Measurements from ENCODE around the gene SAMHD1. TPM values are rescaled to one million over a fixed set of nuclear protein-coding genes. Genes with fewer than 3 reads are reported as not detected.
A peak's percentile ranks its signal among the peaks of the same experiment; 100 is the strongest.
"Not testable (repeated sequence)": the region's sequence is repeated elsewhere in the genome, so short reads cannot be mapped to it uniquely, and the experiment has no call there.

SAMHD1 gene
- total RNA-seq, 2 experiments from 2014 or later = 10.6 to 20.8 TPM

DNA sequence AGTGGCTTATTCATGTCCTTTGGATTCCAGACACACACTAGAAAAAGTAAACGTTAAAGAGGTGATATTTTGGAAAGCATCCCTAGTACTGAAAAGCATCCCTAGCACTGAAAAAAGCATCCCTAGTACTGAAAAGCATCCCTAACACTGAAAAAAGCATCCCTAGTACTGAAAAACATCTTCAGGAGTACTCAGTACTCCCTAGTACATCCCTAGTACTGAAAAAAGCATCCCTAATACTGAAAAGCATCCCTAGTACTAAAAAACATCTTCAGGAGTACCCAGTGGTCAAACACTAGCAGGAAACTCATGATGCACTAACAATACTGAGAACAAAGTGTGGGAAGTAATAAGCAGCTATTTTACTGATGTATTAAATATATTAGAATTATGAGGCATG lies 45.6 kb upstream of the SAMHD1 start:
- Histone ChIP-seq H3K4me1 (ENCODE audit: insufficient read depth, low read length, poor library complexity, severe bottlenecking) (no peaks in the 10 kb centered on the region), H3K4me3 (ENCODE audit: low read depth, low read length, poor library complexity, severe bottlenecking) (no peak overlapping the region), H3K27ac (ENCODE audit: low read depth, low read length, poor library complexity, severe bottlenecking) (no peak overlapping the region), H3K9me2 (ENCODE audit: insufficient read depth, low read length) (no peaks in the 10 kb centered on the region), H3K79me2 (ENCODE audit: insufficient read depth, low read depth, low read length) (no peaks in the 10 kb centered on the region), H3K36me3 (ENCODE audit: insufficient read depth, low read length) (peaks cover 57% of the 10 kb centered on the region), H3K4me2 (ENCODE audit: low read length) (no peak overlapping the region), H4K20me1 (ENCODE audit: insufficient read depth, low read length) (no peaks in the 10 kb centered on the region), H2AFZ (ENCODE audit: low read length) (no peak overlapping the region), H3K9me3 (ENCODE audit: low read length) (0 out of 2 replicates have a peak, but pooled peaks cover 7% of the 10 kb centered on the region)
- TF ChIP-seq EZH2phosphoT487 (IDR thresholded peaks at IDR 0.05; ENCODE audit: borderline replicate concordance, low read depth, low read length) = no peak
- TF ChIP-seq, protein P1, sequence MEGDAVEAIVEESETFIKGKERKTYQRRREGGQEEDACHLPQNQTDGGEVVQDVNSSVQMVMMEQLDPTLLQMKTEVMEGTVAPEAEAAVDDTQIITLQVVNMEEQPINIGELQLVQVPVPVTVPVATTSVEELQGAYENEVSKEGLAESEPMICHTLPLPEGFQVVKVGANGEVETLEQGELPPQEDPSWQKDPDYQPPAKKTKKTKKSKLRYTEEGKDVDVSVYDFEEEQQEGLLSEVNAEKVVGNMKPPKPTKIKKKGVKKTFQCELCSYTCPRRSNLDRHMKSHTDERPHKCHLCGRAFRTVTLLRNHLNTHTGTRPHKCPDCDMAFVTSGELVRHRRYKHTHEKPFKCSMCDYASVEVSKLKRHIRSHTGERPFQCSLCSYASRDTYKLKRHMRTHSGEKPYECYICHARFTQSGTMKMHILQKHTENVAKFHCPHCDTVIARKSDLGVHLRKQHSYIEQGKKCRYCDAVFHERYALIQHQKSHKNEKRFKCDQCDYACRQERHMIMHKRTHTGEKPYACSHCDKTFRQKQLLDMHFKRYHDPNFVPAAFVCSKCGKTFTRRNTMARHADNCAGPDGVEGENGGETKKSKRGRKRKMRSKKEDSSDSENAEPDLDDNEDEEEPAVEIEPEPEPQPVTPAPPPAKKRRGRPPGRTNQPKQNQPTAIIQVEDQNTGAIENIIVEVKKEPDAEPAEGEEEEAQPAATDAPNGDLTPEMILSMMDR (conservative IDR thresholded peaks at IDR 0.05; ENCODE audit: low read length) = no peak
- intact Hi-C loops (cut with micrococcal nuclease; ENCODE audit: unreplicated experiment) = no loop called here
- BruUV-seq (replicated peaks) = no TSS peak
- ChIA-PET POLR2A (interaction anchor here (0.6 kb wide), 1 partner anchor 1588 kb away, joined by 4 read pairs; no protein-coding TSS in a partner anchor), CTCF (ENCODE audit: unreplicated experiment) (no interaction called here)
- no peak for DNase-seq (ENCODE audit: low spot score)

DNA sequence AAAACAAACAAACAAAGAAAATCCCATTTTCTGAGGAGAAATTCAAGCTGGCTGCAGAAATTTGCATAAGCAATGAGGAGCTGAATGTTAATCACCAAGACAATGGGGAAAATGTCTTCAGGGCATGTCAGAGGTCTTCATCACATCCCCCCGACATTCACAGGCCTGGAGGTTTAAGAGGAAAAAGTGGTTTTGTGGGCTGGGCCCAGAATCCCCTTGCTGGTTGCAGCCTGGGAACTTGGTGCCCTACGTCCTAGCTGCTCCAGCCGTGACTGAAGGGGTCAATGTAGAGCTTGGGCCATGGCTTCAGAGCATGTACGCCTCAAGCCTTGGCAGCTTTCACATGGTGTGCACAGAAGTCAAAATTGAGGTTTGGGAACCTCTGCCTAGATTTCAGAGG lies 42.7 kb upstream of the SAMHD1 start:
- intact Hi-C loops (cut with micrococcal nuclease; ENCODE audit: unreplicated experiment); CTCF ChIA-PET (ENCODE audit: unreplicated experiment); H4K20me1 ChIP-seq (ENCODE audit: insufficient read depth, low read length); H2AFZ ChIP-seq (ENCODE audit: low read length); H3K9me2 ChIP-seq (ENCODE audit: insufficient read depth, low read length); H3K4me2 ChIP-seq (ENCODE audit: low read length); DNase-seq (ENCODE audit: low spot score); H3K27ac ChIP-seq (ENCODE audit: low read depth, low read length, poor library complexity, severe bottlenecking); H3K79me2 ChIP-seq (ENCODE audit: insufficient read depth, low read depth, low read length); H3K4me1 ChIP-seq (ENCODE audit: insufficient read depth, low read length, poor library complexity, severe bottlenecking); H3K4me3 ChIP-seq (ENCODE audit: low read depth, low read length, poor library complexity, severe bottlenecking); POLR2A ChIA-PET; BruUV-seq (replicated peaks); H3K9me3 ChIP-seq (ENCODE audit: low read length): not testable (repeated sequence)
- H3K36me3 ChIP-seq (ENCODE audit: insufficient read depth, low read length) = peaks cover 51% of the 10 kb centered on the region

DNA sequence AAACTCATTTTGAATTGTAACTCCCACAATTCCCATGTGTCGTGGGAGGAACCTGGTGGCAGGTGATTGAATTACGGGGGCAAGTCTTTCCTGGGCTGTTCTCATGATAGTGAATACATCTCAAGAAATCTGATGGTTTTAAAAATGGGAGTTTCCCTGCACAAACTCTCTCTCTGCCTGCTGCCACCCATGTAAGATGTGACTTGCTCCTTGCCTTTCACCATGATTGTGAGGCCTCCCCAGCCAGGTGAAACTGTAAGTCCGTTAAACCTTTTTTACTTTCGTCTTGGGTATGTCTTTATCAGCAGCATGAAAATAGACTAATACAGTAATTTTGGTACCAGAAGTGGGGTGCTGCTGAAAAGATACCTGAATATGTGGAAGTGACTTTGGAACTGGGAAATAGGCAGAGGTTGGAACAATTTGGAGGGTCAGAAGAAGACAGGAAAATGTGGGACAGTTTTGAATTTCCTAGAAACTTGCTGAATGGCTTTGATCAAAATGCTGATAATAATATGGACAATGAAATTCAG lies 41.4 kb upstream of the SAMHD1 start:
- Histone ChIP-seq H3K9me3 (ENCODE audit: low read length) (0 out of 2 replicates have a peak, but pooled peaks cover 7% of the 10 kb centered on the region), H3K4me1 (ENCODE audit: insufficient read depth, low read length, poor library complexity, severe bottlenecking) (peaks cover 13% of the 10 kb centered on the region), H3K36me3 (ENCODE audit: insufficient read depth, low read length) (peaks cover 39% of the 10 kb centered on the region), H3K4me2 (ENCODE audit: low read length) (no peak overlapping the region), H2AFZ (ENCODE audit: low read length) (no peak overlapping the region), H4K20me1 (ENCODE audit: insufficient read depth, low read length) (no peaks in the 10 kb centered on the region), H3K4me3 (ENCODE audit: low read depth, low read length, poor library complexity, severe bottlenecking) (no peak overlapping the region), H3K79me2 (ENCODE audit: insufficient read depth, low read depth, low read length) (no peaks in the 10 kb centered on the region), H3K9me2 (ENCODE audit: insufficient read depth, low read length) (no peaks in the 10 kb centered on the region), H3K27ac (ENCODE audit: low read depth, low read length, poor library complexity, severe bottlenecking) (no peak overlapping the region)
- BruUV-seq (replicated peaks) = TSS peak; percentile 34
- intact Hi-C loops (cut with micrococcal nuclease; ENCODE audit: unreplicated experiment) = no loop called here
- ChIA-PET CTCF (ENCODE audit: unreplicated experiment) (no interaction called here), POLR2A (no interaction called here)
- TF ChIP-seq, protein P1 (conservative IDR thresholded peaks at IDR 0.05; ENCODE audit: low read length) = no peak
- TF ChIP-seq EZH2phosphoT487 (IDR thresholded peaks at IDR 0.05; ENCODE audit: borderline replicate concordance, low read depth, low read length) = no peak
- no peak for DNase-seq (ENCODE audit: low spot score)
